ENCODE measurements around the gene VPS54. TPM values are rescaled to one million over a fixed set of nuclear protein-coding genes. Genes with fewer than 3 reads are reported as not detected.

Gene VPS54
- total RNA-seq, 4 donors from 2014 or later: 14.6 to 28.8 (median 21.8) TPM

GRCh38 chr2:63880625-63881024 lies 138.6 kb downstream of the VPS54 start:
- Histone ChIP-seq H3K27ac (no peak overlapping the region), H3K36me3 (peaks cover 39% of the 10 kb centered on the region)

GRCh38 chr2:63879876-63880433 lies 139.3 kb downstream of the VPS54 start:
- 91% methylated on average over 2 of the region's 2 CpGs for WGBS
- Histone ChIP-seq H3K27me3 (no peaks in the 10 kb centered on the region), H3K27ac (no peak overlapping the region), H3K36me3 (peaks cover 37% of the 10 kb centered on the region), H3K4me1 (peaks cover 22% of the 10 kb centered on the region), H3K9me3 (no peaks in the 10 kb centered on the region), H3K4me3 (no peak overlapping the region)
- DNase-seq (ENCODE audit: low spot score in 2 of 2): no peak
- TF ChIP-seq EP300 (IDR thresholded peaks at IDR 0.05) (no peak), POLR2AphosphoS5 (IDR thresholded peaks at IDR 0.05) (no peak), CTCF (IDR thresholded peaks at IDR 0.05) (no peak), POLR2A (IDR thresholded peaks at IDR 0.05) (no peak)

More at GRCh38 chr2:63880625-63881024, 138.6 kb downstream of the VPS54 start:
- H3K4me1 ChIP-seq: peaks cover 15% of the 10 kb centered on the region
- DNase-seq (ENCODE audit: low spot score in 2 of 2): no peak
- H3K4me3 ChIP-seq: no peak overlapping the region
- WGBS: 85% methylated on average over 4 of the region's 4 CpGs
- no peaks in the 10 kb centered on the region for H3K27me3 ChIP-seq
- no peaks in the 10 kb centered on the region for H3K9me3 ChIP-seq
- TF ChIP-seq POLR2AphosphoS5 (IDR thresholded peaks at IDR 0.05) (no peak), EP300 (IDR thresholded peaks at IDR 0.05) (no peak), CTCF (IDR thresholded peaks at IDR 0.05) (no peak), POLR2A (IDR thresholded peaks at IDR 0.05) (no peak)

GRCh38 chr2:63878486-63878885 lies 140.7 kb downstream of the VPS54 start:
- TF ChIP-seq CTCF (IDR thresholded peaks at IDR 0.05): no peak
- no peak for TF ChIP-seq POLR2AphosphoS5 (IDR thresholded peaks at IDR 0.05)
- no peak for TF ChIP-seq EP300 (IDR thresholded peaks at IDR 0.05)
- no peak for TF ChIP-seq POLR2A (IDR thresholded peaks at IDR 0.05)
- Histone ChIP-seq H3K4me1 (peaks cover 28% of the 10 kb centered on the region), H3K9me3 (no peaks in the 10 kb centered on the region), H3K4me3 (no peak overlapping the region), H3K27me3 (no peaks in the 10 kb centered on the region), H3K27ac (no peak overlapping the region), H3K36me3 (peaks cover 30% of the 10 kb centered on the region)
- WGBS: 81% methylated on average over 1 of the region's 1 CpG
- DNase-seq (ENCODE audit: low spot score in 2 of 2): no peak

- no peaks in the 10 kb centered on the region for H3K9me3 ChIP-seq
- 77% methylated on average over 5 of the region's 5 CpGs for WGBS
- H3K27me3 ChIP-seq: no peaks in the 10 kb centered on the region
- peaks cover 23% of the 10 kb centered on the region for H3K36me3 ChIP-seq
- no peak overlapping the region for H3K4me3 ChIP-seq
- H3K27ac ChIP-seq: peak overlapping the region; percentile 84
- no peak for DNase-seq (ENCODE audit: low spot score in 2 of 2)
- H3K4me1 ChIP-seq: peaks cover 41% of the 10 kb centered on the region
- TF ChIP-seq POLR2A (IDR thresholded peaks at IDR 0.05) (no peak), CTCF (IDR thresholded peaks at IDR 0.05) (no peak), EP300 (IDR thresholded peaks at IDR 0.05) (no peak), POLR2AphosphoS5 (IDR thresholded peaks at IDR 0.05) (no peak)
Observed at GRCh38 chr2:63876311-63876710, 142.9 kb downstream of the VPS54 start.

- no peak for DNase-seq (ENCODE audit: low spot score in 2 of 2)
- Histone ChIP-seq H3K27me3 (no peaks in the 10 kb centered on the region), H3K27ac (peak overlapping the region; percentile 84), H3K4me3 (peak overlapping the region; percentile 11), H3K9me3 (no peaks in the 10 kb centered on the region), H3K36me3 (peaks cover 21% of the 10 kb centered on the region), H3K4me1 (peaks cover 42% of the 10 kb centered on the region)
- 37% methylated on average over 3 of the region's 3 CpGs for WGBS
- no peak for TF ChIP-seq POLR2AphosphoS5 (IDR thresholded peaks at IDR 0.05)
Observed at GRCh38 chr2:63875559-63876245, 143.5 kb downstream of the VPS54 start.

Measured in suprapubic skin (tissue), 4 donors.